Measurements from ENCODE around the gene ZNF773.

DNA sequence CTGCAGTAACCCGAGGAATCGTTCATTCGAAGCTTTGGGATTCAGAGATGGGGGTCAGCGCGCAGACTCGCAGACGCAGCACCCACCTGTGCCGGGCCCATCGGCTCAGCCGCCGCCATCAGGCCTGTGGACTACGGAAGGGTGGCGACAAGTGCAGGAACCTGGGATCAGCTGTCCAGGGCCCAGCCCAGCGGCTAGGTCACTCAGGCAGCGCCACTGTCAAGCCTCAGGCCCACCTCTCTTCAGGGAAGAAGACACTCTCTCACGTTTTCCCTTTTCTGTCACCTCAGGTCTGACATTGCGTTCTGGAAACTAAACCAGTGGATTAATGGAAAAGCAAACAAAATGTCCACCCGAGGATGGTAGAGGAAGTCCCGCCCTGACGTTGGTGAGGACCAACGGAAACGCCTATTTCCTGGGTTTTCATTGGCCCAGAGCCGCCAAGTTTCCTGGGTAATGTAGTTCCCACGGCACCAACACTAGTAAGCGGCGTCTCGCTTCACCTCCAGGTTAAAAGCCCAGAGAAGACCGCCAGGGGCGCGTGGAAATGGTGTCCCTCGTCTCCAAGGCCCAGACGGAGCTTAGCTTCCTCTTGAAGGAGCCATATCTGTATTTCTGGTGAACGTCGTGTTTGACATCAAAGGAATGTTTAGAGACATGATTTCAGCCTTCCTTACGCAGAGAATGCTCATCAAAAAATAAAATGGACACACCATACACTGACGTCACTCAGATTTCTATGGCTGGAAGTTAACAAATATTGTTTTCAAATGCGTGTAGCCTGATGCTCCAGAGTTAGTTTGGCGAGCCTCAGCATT is 22.3 kb upstream of the ZNF773 start, which contains the start of gene ZNF772:
- TF ChIP-seq YY1 (IDR thresholded peaks at IDR 0.05; ENCODE audit: low read depth) (peak; percentile 89), CEBPB (IDR thresholded peaks at IDR 0.05) (peak; percentile 10; the same call in 1 of the 2 replicates)
